ENCODE data around the gene CDKN2B. TPM values are rescaled to one million over a fixed set of nuclear protein-coding genes. Genes with fewer than 3 reads are reported as not detected.

Gene CDKN2B
- total and polyA plus RNA-seq, 2 of the 4 experiments (the other 2 are of a cell fraction): 3.6 to 8.2 TPM

GRCh38 chr9:21970800-21971640 is 38.1 kb downstream of the CDKN2B start:
- POLR2A ChIA-PET (ENCODE audit: unreplicated experiment): interaction anchor here (0.6 kb wide), 1 partner anchor 20 kb away, joined by 5 read pairs; no protein-coding TSS in a partner anchor

More at GRCh38 chr9:21970800-21971640, 38.1 kb downstream of the CDKN2B start:
- Histone ChIP-seq H3K4ac (ENCODE audit: low read depth, low read length) (no peak overlapping the region), H4K5ac (ENCODE audit: low read depth, low read length) (no peak overlapping the region), H3K18ac (ENCODE audit: low read depth, low read length) (no peak overlapping the region), H3K27me3 (ENCODE audit: control insufficient read depth, insufficient read depth, low read length) (peaks cover 68% of the 10 kb centered on the region), H3K56ac (ENCODE audit: extremely low read depth, insufficient read depth, low read length) (no peak overlapping the region), H2AK5ac (ENCODE audit: low read depth, low read length) (no peak overlapping the region), H4K91ac (ENCODE audit: insufficient read depth, low read depth, low read length) (no peak overlapping the region), H2BK15ac (ENCODE audit: low read depth, low read length) (no peak overlapping the region), H3K23ac (ENCODE audit: low read depth, low read length) (no peak overlapping the region), H3K4me2 (ENCODE audit: low read depth, low read length) (no peak overlapping the region), H4K20me1 (ENCODE audit: insufficient read depth, low read length) (peaks cover 3% of the 10 kb centered on the region; the same call in 1 of the 2 replicates), H2AK9ac (replicated peaks; ENCODE audit: low read depth, low read length, poor library complexity) (no peak overlapping the region), H3K36me3 (ENCODE audit: control insufficient read depth, insufficient read depth, low read length) (peaks cover 11% of the 10 kb centered on the region; the same call in 1 of the 2 replicates), H3K4me3 (ENCODE audit: insufficient read depth, low read depth, low read length) (no peak overlapping the region), H2BK5ac (ENCODE audit: low read depth, low read length, poor library complexity, severe bottlenecking) (no peak overlapping the region), H2AFZ (replicated peaks; ENCODE audit: low read length, poor library complexity) (no peak overlapping the region), H3K9me3 (ENCODE audit: control insufficient read depth, insufficient read depth, low read length) (peaks cover 12% of the 10 kb centered on the region; the same call in 1 of the 2 replicates), H3K4me1 (ENCODE audit: control insufficient read depth, insufficient read depth, low read length) (peaks cover 4% of the 10 kb centered on the region), H2BK20ac (ENCODE audit: low read depth, low read length) (no peak overlapping the region), H2BK120ac (ENCODE audit: low read depth, low read length) (no peak overlapping the region), H3K14ac (replicated peaks; ENCODE audit: low read depth, low read length) (no peak overlapping the region), H3K9ac (ENCODE audit: low read depth, low read length) (no peak overlapping the region), H3K9me1 (ENCODE audit: insufficient read depth, low read length) (no peaks in the 10 kb centered on the region), H3K27ac (ENCODE audit: insufficient read depth, low read length) (no peak overlapping the region), H3K79me1 (ENCODE audit: low read depth in 1 of 2, low read length in 2 of 2) (no peaks in the 10 kb centered on the region), H4K8ac (ENCODE audit: low read depth in 2 of 2, low read length in 2 of 2) (no peak overlapping the region)
- intact Hi-C loops (cut with micrococcal nuclease): no loop called here
- no peak for DNase-seq
- ATAC-seq (ENCODE audit: low read depth): no peak
- TF ChIP-seq NFE2L2 (IDR thresholded peaks at IDR 0.05; ENCODE audit: low read depth, low read length) (no peak), POLR2A (IDR thresholded peaks at IDR 0.05; ENCODE audit: low read depth, low read length) (no peak), SMC3 (IDR thresholded peaks at IDR 0.05; ENCODE audit: low read depth, low read length) (no peak), MAZ (IDR thresholded peaks at IDR 0.05; ENCODE audit: borderline replicate concordance, low read depth, low read length) (no peak), BHLHE40 (IDR thresholded peaks at IDR 0.05; ENCODE audit: low read depth, low read length) (no peak), RFX5 (IDR thresholded peaks at IDR 0.05; ENCODE audit: low read depth, low read length) (no peak)
- 16% methylated on average over 32 of the region's 45 CpGs; no CpG with 5 or more reads in 1 of the 2 experiments for WGBS, 2 experiments (ENCODE audit: extremely low coverage in 2 of 2, insufficient read length in 1 of 2)
- dilution Hi-C loops (cut with HindIII; ENCODE audit: low sequenced_read_pairs, unreplicated experiment): no loop called here
- in situ Hi-C loops (cut with MboI; ENCODE audit: low sequenced_read_pairs): no loop called here
- BruUV-seq (replicated peaks): no TSS peak
- CTCF ChIA-PET: no interaction called here

All from IMR-90 (cell line).